ENCODE measurements around the gene FAM181A. TPM values are rescaled to one million over a fixed set of nuclear protein-coding genes. Genes with fewer than 3 reads are reported as not detected.

FAM181A gene
- total and polyA plus RNA-seq, 2 of the 4 experiments (the other 2 are of a cell fraction), result not detected

DNA sequence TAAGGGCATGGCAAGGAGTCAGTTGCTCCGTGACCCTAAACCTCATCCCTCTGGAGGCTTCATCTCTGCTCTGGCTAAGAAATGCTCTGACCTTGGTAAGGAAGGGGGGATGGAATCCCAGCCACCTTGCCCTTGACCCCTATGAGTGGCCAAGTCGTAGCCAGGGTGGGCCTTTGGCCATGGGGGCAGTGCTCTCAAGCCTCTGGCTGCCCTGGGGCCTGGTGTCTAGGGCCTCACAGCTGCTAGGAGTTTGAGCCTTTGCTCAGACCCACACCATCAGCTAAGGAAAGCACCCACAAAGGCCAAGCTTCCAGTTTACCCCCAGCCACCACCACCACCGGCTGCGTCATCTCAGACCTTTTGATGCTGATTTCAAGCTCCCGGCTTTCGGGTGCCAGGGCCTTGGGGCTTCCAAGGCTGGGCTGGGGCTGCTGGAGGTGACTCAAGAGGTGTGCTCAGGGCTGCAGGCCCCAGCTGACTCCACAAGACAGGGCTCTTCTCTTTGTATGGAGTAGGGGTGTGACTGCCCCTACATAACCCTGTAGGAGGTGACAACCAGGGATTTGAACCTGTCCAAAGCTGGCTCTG lies 45.6 kb downstream of the FAM181A start:
- no peak overlapping the region for H3K14ac ChIP-seq (replicated peaks; ENCODE audit: low read depth, low read length)
- in situ Hi-C loops (cut with MboI; ENCODE audit: low sequenced_read_pairs), result no loop called here
- no peak overlapping the region for H2BK20ac ChIP-seq (ENCODE audit: low read depth, low read length)
- no peak overlapping the region for H3K18ac ChIP-seq (ENCODE audit: low read depth, low read length)
- TF ChIP-seq CEBPB (IDR thresholded peaks at IDR 0.05; ENCODE audit: low read depth, low read length) (no peak), CHD1 (IDR thresholded peaks at IDR 0.05; ENCODE audit: low read depth, low read length) (no peak), POLR2A (IDR thresholded peaks at IDR 0.05; ENCODE audit: low read depth, low read length) (no peak), BHLHE40 (IDR thresholded peaks at IDR 0.05; ENCODE audit: low read depth, low read length) (no peak), SMC3 (IDR thresholded peaks at IDR 0.05; ENCODE audit: low read depth, low read length) (no peak), MAFK (IDR thresholded peaks at IDR 0.05; ENCODE audit: low read depth, low read length) (no peak), USF2 (IDR thresholded peaks at IDR 0.05; ENCODE audit: low read depth, low read length) (no peak), RAD21 (IDR thresholded peaks at IDR 0.05; ENCODE audit: low read length) (no peak), MAZ (IDR thresholded peaks at IDR 0.05; ENCODE audit: borderline replicate concordance, low read depth, low read length) (no peak), RCOR1 (IDR thresholded peaks at IDR 0.05; ENCODE audit: insufficient replicate concordance, low read length) (no peak), MXI1 (IDR thresholded peaks at IDR 0.05; ENCODE audit: borderline replicate concordance, low read depth, low read length) (no peak), RFX5 (IDR thresholded peaks at IDR 0.05; ENCODE audit: low read depth, low read length) (no peak)
- TF ChIP-seq, protein P1, sequence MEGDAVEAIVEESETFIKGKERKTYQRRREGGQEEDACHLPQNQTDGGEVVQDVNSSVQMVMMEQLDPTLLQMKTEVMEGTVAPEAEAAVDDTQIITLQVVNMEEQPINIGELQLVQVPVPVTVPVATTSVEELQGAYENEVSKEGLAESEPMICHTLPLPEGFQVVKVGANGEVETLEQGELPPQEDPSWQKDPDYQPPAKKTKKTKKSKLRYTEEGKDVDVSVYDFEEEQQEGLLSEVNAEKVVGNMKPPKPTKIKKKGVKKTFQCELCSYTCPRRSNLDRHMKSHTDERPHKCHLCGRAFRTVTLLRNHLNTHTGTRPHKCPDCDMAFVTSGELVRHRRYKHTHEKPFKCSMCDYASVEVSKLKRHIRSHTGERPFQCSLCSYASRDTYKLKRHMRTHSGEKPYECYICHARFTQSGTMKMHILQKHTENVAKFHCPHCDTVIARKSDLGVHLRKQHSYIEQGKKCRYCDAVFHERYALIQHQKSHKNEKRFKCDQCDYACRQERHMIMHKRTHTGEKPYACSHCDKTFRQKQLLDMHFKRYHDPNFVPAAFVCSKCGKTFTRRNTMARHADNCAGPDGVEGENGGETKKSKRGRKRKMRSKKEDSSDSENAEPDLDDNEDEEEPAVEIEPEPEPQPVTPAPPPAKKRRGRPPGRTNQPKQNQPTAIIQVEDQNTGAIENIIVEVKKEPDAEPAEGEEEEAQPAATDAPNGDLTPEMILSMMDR (conservative IDR thresholded peaks at IDR 0.05; ENCODE audit: low read depth, low read length), result no peak
- TF ChIP-seq, protein P2, sequence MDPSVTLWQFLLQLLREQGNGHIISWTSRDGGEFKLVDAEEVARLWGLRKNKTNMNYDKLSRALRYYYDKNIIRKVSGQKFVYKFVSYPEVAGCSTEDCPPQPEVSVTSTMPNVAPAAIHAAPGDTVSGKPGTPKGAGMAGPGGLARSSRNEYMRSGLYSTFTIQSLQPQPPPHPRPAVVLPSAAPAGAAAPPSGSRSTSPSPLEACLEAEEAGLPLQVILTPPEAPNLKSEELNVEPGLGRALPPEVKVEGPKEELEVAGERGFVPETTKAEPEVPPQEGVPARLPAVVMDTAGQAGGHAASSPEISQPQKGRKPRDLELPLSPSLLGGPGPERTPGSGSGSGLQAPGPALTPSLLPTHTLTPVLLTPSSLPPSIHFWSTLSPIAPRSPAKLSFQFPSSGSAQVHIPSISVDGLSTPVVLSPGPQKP (IDR thresholded peaks at IDR 0.05; ENCODE audit: borderline replicate concordance, low read depth, low read length), result no peak
- H3K23ac ChIP-seq (ENCODE audit: low read depth, low read length), result no peak overlapping the region
- intact Hi-C loops (cut with micrococcal nuclease), result no loop called here
- no peak overlapping the region for H2BK15ac ChIP-seq (ENCODE audit: low read depth, low read length)
- no peak overlapping the region for H3K56ac ChIP-seq (ENCODE audit: extremely low read depth, insufficient read depth, low read length)
- no peak overlapping the region for H4K5ac ChIP-seq (ENCODE audit: low read depth, low read length)
- no peak overlapping the region for H2AFZ ChIP-seq (replicated peaks; ENCODE audit: low read length, poor library complexity)
- H4K20me1 ChIP-seq (ENCODE audit: insufficient read depth, low read length), result no peaks in the 10 kb centered on the region
- peaks cover 7% of the 10 kb centered on the region for H3K4me1 ChIP-seq (ENCODE audit: control insufficient read depth, insufficient read depth, low read length)
- H3K36me3 ChIP-seq (ENCODE audit: control insufficient read depth, insufficient read depth, low read length), result no peaks in the 10 kb centered on the region
- H2AK9ac ChIP-seq (replicated peaks; ENCODE audit: low read depth, low read length, poor library complexity), result no peak overlapping the region
- CTCF ChIA-PET, result no interaction called here
- H3K9ac ChIP-seq (ENCODE audit: low read depth, low read length), result no peak overlapping the region
- POLR2A ChIA-PET (ENCODE audit: unreplicated experiment), result no interaction called here
- no peak overlapping the region for H3K4me3 ChIP-seq (ENCODE audit: insufficient read depth, low read depth, low read length)
- H3K9me3 ChIP-seq (ENCODE audit: control insufficient read depth, insufficient read depth, low read length), result no peaks in the 10 kb centered on the region
- H3K27ac ChIP-seq (ENCODE audit: insufficient read depth, low read length), result no peak overlapping the region
- no TSS peak for BruUV-seq (replicated peaks)
- H2BK5ac ChIP-seq (ENCODE audit: low read depth, low read length, poor library complexity, severe bottlenecking), result no peak overlapping the region
- no peak overlapping the region for H3K4ac ChIP-seq (ENCODE audit: low read depth, low read length)
- no peak overlapping the region for H4K8ac ChIP-seq (ENCODE audit: low read depth in 2 of 2, low read length in 2 of 2)
- peaks cover 7% of the 10 kb centered on the region; the same call in 1 of the 2 replicates for H3K9me1 ChIP-seq (ENCODE audit: insufficient read depth, low read length)
- no peak for DNase-seq
- H2AK5ac ChIP-seq (ENCODE audit: low read depth, low read length), result no peak overlapping the region
- no peaks in the 10 kb centered on the region for H3K79me1 ChIP-seq (ENCODE audit: low read depth in 1 of 2, low read length in 2 of 2)
- ATAC-seq (ENCODE audit: low read depth), result no peak
- no peak overlapping the region for H3K4me2 ChIP-seq (ENCODE audit: low read depth, low read length)
- no peak overlapping the region for H2BK120ac ChIP-seq (ENCODE audit: low read depth, low read length)
- H3K27me3 ChIP-seq (ENCODE audit: control insufficient read depth, insufficient read depth, low read length), result peaks cover 2% of the 10 kb centered on the region; the same call in 1 of the 2 replicates
- dilution Hi-C loops (cut with HindIII; ENCODE audit: low sequenced_read_pairs, unreplicated experiment), result no loop called here
- H4K91ac ChIP-seq (ENCODE audit: insufficient read depth, low read depth, low read length), result no peak overlapping the region
- WGBS, 2 experiments (ENCODE audit: extremely low coverage in 2 of 2, insufficient read length in 1 of 2), result 100% methylated on average over 4 of the region's 6 CpGs; no CpG with 5 or more reads in 1 of the 2 experiments
